Stimulated activated CD8-positive, alpha-beta memory T cell treated with anti-CD3 and anti-CD28 coated beads, Interleukin-4, amount 100 ng/mL, for 48 hours (primary cell): Measurements from ENCODE around the gene AUTS2.

Experiments used
- DNase-seq: peaks from one replicate; pipeline ENCODE4 v3.0.0-alpha.2; 2020

AUTS2 gene

GRCh38 chr7:69692611-69693010 lies 94.3 kb downstream of the AUTS2 start:
- DNase-seq = no peak

DNA sequence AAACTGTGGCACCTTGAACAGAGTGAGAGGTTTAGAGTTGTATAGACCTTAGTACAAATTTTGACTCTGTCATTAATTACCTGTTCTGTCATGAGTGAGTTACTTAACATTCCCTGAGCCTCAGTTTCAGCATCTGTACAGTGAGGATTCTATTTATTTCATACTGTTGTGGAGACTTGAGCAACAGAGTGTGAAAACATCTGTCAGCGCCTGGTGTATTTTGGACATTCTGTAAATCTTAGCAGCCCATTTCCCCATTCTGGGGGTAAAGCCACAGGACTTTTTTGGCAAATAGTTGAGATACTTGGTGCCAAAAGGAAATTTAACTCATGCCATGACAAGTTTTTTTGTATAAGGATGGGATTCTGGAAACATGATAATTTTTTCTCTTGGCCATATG lies 94.8 kb downstream of the AUTS2 start:
- DNase-seq = no peak

- DNase-seq = no peak
These were observed 97.8 kb downstream of the AUTS2 start for GRCh38 chr7:69696054-69696591.

- no peak for DNase-seq
These were observed 98.7 kb downstream of the AUTS2 start for GRCh38 chr7:69696686-69697685.

DNA sequence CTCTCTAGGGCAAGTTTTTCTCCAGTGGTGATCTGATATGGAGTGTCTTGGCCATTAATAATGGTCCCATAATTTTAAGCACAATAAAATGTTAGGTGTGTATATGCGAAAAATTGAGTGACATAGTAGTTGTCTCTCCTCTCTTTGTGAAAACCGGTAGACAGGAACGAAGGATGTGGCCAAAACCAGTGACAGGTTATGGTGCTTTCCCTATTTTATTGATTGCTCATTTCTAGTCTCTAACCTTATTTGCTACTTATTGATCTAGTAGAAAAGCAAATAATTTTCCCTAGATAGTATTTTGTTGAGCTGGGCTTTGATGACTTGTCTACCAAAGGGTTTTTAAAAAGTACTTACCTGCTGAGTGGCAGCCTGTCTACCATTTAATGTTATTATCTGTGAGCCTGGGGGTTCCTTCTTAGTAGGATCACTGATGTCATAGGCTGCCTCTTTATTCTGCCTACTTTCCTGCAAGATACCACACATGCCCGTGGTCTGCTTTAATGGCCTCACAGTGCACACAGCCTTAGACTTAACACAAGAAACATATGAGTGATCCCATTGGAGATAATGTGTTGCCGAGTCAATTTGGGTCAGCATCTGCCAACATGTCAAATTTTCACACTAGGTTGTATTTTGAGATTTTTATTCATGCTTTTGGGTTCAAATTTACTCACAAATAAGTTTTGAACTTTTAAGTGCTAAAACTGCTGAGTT lies 100.0 kb downstream of the AUTS2 start:
- no peak for DNase-seq

- DNase-seq = no peak
These were observed 101.7 kb downstream of the AUTS2 start for GRCh38 chr7:69699931-69700330.

GRCh38 chr7:69700331-69700730 lies 102.1 kb downstream of the AUTS2 start:
- DNase-seq = no peak

- no peak for DNase-seq
These were observed 103.0 kb downstream of the AUTS2 start for GRCh38 chr7:69701288-69701687.

DNA sequence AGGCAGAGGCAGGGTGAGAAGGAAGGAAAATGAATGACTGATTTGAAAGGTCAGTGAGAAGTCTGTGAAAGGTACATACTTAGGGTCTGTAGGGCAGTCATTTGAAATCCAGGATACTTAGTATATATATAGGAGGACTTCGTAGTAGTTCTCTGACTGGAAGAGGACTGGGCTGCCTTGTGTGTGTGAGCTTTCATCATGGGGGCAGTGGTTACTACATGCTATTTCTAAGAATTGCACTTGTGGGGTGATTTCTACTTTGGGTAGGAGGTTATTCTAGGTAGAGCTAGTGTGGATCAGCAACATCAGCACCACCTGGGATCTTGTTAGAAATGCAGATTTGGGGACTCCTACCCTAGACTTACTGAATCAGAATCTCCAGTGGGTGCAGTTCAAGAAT lies 104.1 kb downstream of the AUTS2 start:
- DNase-seq = no peak

GRCh38 chr7:69703099-69703498 lies 104.8 kb downstream of the AUTS2 start:
- DNase-seq = no peak

- DNase-seq = no peak
These were observed 107.8 kb downstream of the AUTS2 start for GRCh38 chr7:69706070-69706469.

- no peak for DNase-seq
These were observed 110.6 kb downstream of the AUTS2 start for GRCh38 chr7:69708857-69709256.

DNA sequence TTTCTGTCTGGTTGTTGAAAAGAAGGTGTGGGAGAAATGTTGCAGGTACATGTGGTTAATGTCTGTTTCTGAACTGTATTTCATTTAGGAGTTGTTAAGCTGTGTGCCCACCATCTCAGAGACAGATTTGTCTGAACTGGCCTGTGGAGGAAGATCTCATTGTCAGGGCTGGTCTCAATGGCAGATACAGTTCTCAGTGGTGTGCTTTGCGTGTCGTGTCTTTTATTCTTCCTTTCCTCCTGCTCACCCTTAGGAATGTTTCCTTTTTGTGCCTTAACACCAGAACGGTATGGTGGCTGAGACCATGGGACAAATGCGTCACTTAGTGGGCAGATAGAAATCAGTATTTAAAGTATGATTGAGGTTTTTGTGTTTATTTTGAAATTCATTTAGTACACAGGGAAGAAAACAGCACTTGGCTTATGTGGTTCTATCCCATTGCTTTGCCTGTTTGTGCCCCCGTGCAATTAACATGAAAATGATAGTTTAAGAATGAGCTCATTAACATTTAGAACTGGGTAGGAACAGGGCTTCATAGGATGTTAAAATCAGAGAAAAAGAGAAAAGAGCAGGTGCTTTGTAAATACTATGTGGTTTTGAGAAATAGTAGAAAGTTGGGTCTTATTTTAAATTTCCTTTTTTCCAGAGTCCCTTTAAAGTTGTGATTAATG lies 112.6 kb downstream of the AUTS2 start:
- no peak for DNase-seq

GRCh38 chr7:69714886-69715576 lies 116.8 kb downstream of the AUTS2 start:
- no peak for DNase-seq

DNA sequence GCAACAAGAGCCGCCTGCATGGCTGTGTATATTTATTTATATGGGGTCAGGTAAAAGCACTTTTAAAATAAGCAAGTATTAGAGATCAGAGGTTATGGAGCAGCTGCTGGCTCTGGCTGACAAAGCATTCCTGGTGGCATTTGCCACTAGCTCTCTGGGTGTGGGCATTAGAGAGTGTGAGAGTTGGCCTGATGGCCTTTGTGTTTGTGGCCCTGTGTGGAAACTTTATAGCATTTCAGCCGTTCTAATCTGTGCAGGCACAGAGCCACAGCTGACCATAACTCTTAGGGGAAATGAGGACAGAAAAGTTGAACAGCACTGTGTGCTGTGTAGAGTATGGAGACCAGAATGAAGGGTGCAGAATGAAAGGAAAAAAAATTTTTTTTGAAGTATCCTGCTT lies 118.9 kb downstream of the AUTS2 start:
- no peak for DNase-seq

DNA sequence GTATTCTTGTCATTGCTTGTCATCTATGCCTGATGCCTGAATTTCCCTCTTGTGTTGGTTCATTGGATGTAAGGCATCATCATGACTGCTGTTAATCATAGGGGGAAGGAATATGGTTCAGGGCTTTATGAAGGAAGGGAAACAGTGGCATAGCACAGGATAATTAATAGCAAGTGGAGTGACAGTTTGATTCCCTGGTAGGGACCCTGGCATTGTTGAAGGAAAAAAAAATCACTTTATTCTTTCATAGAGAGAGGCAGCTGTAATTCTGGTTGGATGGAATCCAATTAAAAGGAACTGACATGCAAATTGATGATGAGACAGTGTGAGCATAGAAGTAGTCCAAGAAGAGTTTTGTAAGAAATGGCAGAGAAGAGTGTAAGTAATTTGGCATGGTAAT lies 121.4 kb downstream of the AUTS2 start:
- DNase-seq = no peak

- no peak for DNase-seq
These were observed 124.6 kb downstream of the AUTS2 start for GRCh38 chr7:69722843-69723242.

DNA sequence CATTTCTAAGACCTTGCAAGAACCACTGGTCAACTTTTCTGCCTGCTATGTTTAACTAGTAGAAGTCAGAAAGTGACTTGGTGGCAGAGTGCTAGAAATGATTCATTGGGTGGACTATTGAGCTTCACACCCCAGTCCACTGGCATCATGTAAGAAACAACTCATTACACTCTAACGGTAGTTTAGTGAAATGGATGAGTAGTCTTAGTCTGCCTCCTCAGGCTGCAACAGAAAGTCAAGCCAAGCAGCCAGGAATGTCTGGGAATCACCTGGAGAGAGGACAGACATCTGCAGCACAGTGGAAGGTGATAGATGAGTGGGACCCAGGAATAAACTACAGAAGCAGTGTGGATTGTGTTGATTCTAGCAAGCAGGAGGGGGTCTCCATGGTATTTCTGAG lies 125.4 kb downstream of the AUTS2 start:
- DNase-seq = no peak

GRCh38 chr7:69728304-69728703 lies 130.0 kb downstream of the AUTS2 start:
- no peak for DNase-seq

- DNase-seq = no peak
These were observed 133.9 kb downstream of the AUTS2 start for GRCh38 chr7:69732203-69732602.

GRCh38 chr7:69735582-69735981 lies 137.3 kb downstream of the AUTS2 start:
- DNase-seq = no peak

GRCh38 chr7:69736126-69736810 lies 138.0 kb downstream of the AUTS2 start:
- no peak for DNase-seq
